Caco-2 (cell line): ENCODE measurements around the gene LAMB3. TPM values are rescaled to one million over a fixed set of nuclear protein-coding genes. Genes with fewer than 3 reads are reported as not detected.

Source experiments
- BruUV-seq: library from RNA; stranded (reverse); fragments of 400-500 nt; replicated peaks from 2 replicates; lab custom pipeline; 2021; lab: Mats Ljungman, UMichigan
- CTCF ChIA-PET: fragments of 300-600 bp; sonication (Branson Sonifier 250); formaldehyde crosslinking; loops from one replicate; lab custom pipeline; 2022; ENCODE audit warnings: antibody characterized with exemption; lab: Charles Lee
- POLR2A ChIA-PET: fragments of 300-600 bp; sonication (Branson Sonifier 250); formaldehyde crosslinking; loops from one replicate; lab custom pipeline; 2022; ENCODE audit warnings: antibody characterized with exemption; lab: Charles Lee
- DNase-seq, 2 experiments: peaks; one replicate each; pipeline versions ENCODE4 v3.0.0 to v3.0.0-alpha.2; 2020 to 2022
- H3K27me3 ChIP-seq: replicated peaks from 2 replicates; pipeline ENCODE4 v1.6.0; 2011; ENCODE audit warnings: low read length; ENCODE audit not compliant: control insufficient read depth, insufficient read depth
- H3K36me3 ChIP-seq: 2 replicates; pipeline ENCODE4 v1.5.1; 2011; ENCODE audit warnings: low read length; ENCODE audit not compliant: control insufficient read depth, insufficient read depth
- H3K4me1 ChIP-seq: fragments of 250-450 bp; sonication (Bioruptor Pico); 2 replicates; pipeline ENCODE4 v1.5.1; 2020; ENCODE audit warnings: mild to moderate bottlenecking
- H3K4me3 ChIP-seq: 2 replicates; pipeline ENCODE4 v1.5.1; 2011; ENCODE audit warnings: low read depth, mild to moderate bottlenecking, control low read depth, low read length
- H3K9me3 ChIP-seq: fragments of 250-450 bp; sonication (Bioruptor Pico); 2 replicates; pipeline ENCODE4 v1.5.1; 2020; ENCODE audit warnings: mild to moderate bottlenecking, moderate library complexity
- H3K27ac Mint-ChIP-seq: one replicate; pipeline ENCODE4 v1.8.0; 2022; ENCODE audit warnings: mixed read lengths; ENCODE audit not compliant: unreplicated experiment
- H3K27me3 Mint-ChIP-seq: one replicate; pipeline ENCODE4 v1.8.0; 2022; ENCODE audit warnings: mixed read lengths; ENCODE audit not compliant: insufficient read depth, unreplicated experiment
- H3K36me3 Mint-ChIP-seq: one replicate; pipeline ENCODE4 v1.8.0; 2022; ENCODE audit warnings: mild to moderate bottlenecking, mixed read lengths; ENCODE audit not compliant: insufficient read depth, unreplicated experiment
- H3K4me1 Mint-ChIP-seq: one replicate; pipeline ENCODE4 v1.8.0; 2022; ENCODE audit warnings: low read depth, mixed read lengths; ENCODE audit not compliant: unreplicated experiment
- H3K4me3 Mint-ChIP-seq: one replicate; pipeline ENCODE4 v1.8.0; 2022; ENCODE audit warnings: mild to moderate bottlenecking, moderate library complexity, mixed read lengths; ENCODE audit not compliant: unreplicated experiment
- H3K9me3 Mint-ChIP-seq: one replicate; pipeline ENCODE4 v1.8.0; 2022; ENCODE audit warnings: mixed read lengths; ENCODE audit not compliant: unreplicated experiment
- intact Hi-C: fragments of 100-400 bp; cut with micrococcal nuclease; formaldehyde crosslinking; loops from one replicate; pipeline ENCODE4 v1.10.0; 2022; ENCODE audit not compliant: unreplicated experiment
- microRNA-seq: library from miRNA; unstranded; fragments of <30 nt; microRNA quantifications from one replicate; pipeline ENCODE4 v1.2.0, GENCODE V29; 2022
- total RNA-seq: library from RNA; stranded (reverse); gene quantifications from 2 replicates; pipeline ENCODE4 v1.2.3, GENCODE V29; 2022
- TF ChIP-seq, protein P1 (sequence below), 2 experiments: fragments of 200-600 bp in 1 of 2; IDR thresholded peaks; 1 replicate in 1 of 2; 2 replicates in 1 of 2; pipeline versions ENCODE4 v1.5.1 to v1.8.0; 2011 to 2022; ENCODE audit warnings: antibody characterized with exemption in 1 of 2, control low read depth in 1 of 2, inconsistent platforms in 1 of 2, low read depth in 1 of 2, low read length in 1 of 2, mild to moderate bottlenecking in 1 of 2, moderate library complexity in 1 of 2; ENCODE audit not compliant: insufficient read depth in 1 of 2, severe bottlenecking in 1 of 2, unreplicated experiment in 1 of 2

The LAMB3 gene
- total RNA-seq, 1 experiment from 2014 or later: 125 TPM

DNA sequence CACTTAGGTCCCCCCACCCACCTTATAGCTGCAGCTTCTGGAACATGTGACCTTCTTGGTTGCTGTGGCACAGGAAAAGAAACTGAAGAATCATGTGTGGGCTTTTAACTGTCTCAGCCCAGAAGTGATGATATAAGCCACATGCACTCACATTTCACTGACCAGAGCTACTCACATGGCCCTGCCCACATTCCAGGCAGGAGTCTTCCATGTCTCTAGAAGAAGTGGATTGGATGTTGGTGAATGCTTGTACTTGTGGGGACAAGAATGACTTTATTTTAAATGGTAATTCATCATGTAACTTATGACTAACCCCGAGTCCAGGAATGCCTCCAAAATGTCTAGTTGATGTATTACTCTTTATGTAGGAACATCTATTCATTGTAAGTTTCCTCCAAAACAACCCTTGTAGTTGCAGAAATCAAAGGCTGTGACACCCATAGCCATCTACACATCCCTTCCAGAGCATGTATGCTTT, 84.5 kb downstream of the LAMB3 start:
- TF ChIP-seq, protein P1, sequence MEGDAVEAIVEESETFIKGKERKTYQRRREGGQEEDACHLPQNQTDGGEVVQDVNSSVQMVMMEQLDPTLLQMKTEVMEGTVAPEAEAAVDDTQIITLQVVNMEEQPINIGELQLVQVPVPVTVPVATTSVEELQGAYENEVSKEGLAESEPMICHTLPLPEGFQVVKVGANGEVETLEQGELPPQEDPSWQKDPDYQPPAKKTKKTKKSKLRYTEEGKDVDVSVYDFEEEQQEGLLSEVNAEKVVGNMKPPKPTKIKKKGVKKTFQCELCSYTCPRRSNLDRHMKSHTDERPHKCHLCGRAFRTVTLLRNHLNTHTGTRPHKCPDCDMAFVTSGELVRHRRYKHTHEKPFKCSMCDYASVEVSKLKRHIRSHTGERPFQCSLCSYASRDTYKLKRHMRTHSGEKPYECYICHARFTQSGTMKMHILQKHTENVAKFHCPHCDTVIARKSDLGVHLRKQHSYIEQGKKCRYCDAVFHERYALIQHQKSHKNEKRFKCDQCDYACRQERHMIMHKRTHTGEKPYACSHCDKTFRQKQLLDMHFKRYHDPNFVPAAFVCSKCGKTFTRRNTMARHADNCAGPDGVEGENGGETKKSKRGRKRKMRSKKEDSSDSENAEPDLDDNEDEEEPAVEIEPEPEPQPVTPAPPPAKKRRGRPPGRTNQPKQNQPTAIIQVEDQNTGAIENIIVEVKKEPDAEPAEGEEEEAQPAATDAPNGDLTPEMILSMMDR (IDR thresholded peaks at IDR 0.05; ENCODE audit: insufficient read depth in 1 of 2, low read depth in 1 of 2, low read length in 1 of 2, severe bottlenecking in 1 of 2, unreplicated experiment in 1 of 2): no peak
- no peaks in the 10 kb centered on the region for H3K4me1 Mint-ChIP-seq
- H3K27me3 ChIP-seq: no peaks in the 10 kb centered on the region
- no peaks in the 10 kb centered on the region for H3K36me3 ChIP-seq
- H3K9me3 Mint-ChIP-seq: no peaks in the 10 kb centered on the region
- no peaks in the 10 kb centered on the region for H3K36me3 Mint-ChIP-seq
- no peaks in the 10 kb centered on the region for H3K9me3 ChIP-seq
- CTCF ChIA-PET: interaction anchor here (0.6 kb wide), 1 partner anchor 85 kb away, joined by 3 read pairs; the partner anchor contains the start of gene LAMB3
- POLR2A ChIA-PET: no interaction called here
- intact Hi-C loops: loop anchor here (2.0 to 5.0 kb wide), 5 partner anchors 40 to 365 kb away; no protein-coding TSS in a partner anchor
- no peaks in the 10 kb centered on the region for H3K4me1 ChIP-seq
- no peak overlapping the region for H3K27ac Mint-ChIP-seq
- peaks cover 16% of the 10 kb centered on the region for H3K27me3 Mint-ChIP-seq
- BruUV-seq: no TSS peak
- no peak overlapping the region for H3K4me3 ChIP-seq
- H3K4me3 Mint-ChIP-seq: no peak overlapping the region
- no peak for DNase-seq

DNA sequence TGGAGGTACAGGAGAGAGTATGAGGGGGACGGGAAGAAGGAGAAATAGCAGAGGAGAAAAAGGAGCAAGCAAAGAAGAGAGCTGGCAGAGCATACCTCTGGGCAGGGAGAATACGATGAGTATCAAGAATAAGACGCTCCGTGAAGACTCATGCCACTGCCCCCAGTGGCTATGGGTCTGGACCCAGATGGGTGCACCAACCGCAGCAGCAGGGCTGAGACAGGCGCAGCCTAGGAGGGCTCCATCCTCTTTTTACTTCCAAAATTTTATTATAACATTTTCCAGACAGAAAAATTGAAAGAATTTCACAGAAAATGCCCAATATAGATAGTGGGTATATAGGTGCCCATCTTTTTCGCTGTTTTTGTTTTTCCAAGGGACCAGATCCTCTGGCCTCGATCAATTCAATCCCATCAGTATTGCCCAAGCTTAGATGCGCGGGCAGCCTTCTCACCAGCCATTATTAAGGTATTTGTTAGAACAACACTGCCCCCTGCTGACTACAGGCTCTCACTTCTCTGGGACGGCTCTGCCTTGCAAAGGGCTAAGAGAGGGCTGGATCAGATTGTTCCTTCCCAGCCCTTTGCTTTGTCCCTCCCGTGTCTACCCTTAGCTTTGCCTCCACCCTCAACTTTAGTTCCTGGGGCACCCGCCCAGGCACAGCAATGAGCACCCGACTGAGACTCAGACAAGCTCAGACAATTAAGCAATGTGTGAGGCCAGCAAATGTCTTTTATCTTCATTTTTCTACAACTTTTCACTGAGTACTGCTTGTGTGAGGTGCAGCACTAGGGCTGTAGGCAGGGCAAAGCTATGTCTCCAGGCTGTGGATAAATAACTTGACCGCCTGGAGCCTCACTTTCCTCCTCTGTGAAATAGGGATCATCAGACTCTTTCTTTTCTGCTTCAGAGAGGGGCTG, 86.2 kb downstream of the LAMB3 start:
- intact Hi-C loops: loop anchor here (1.0 to 5.0 kb wide), 7 partner anchors 39 to 363 kb away; no protein-coding TSS in a partner anchor
- Mint-ChIP-seq H3K4me1 (no peaks in the 10 kb centered on the region), H3K9me3 (no peaks in the 10 kb centered on the region), H3K27ac (no peak overlapping the region), H3K36me3 (no peaks in the 10 kb centered on the region), H3K27me3 (peaks cover 9% of the 10 kb centered on the region), H3K4me3 (no peak overlapping the region)
- Histone ChIP-seq H3K9me3 (no peaks in the 10 kb centered on the region), H3K4me3 (no peak overlapping the region), H3K4me1 (no peaks in the 10 kb centered on the region), H3K27me3 (no peaks in the 10 kb centered on the region), H3K36me3 (no peaks in the 10 kb centered on the region)
- POLR2A ChIA-PET: no interaction called here
- peak; percentile 83 to 86 for DNase-seq
- no TSS peak for BruUV-seq
- CTCF ChIA-PET: interaction anchor here (0.6 to 1.4 kb wide), 11 partner anchors 10 to 359 kb away, joined by 3 to 7 read pairs (median 3); no protein-coding TSS in a partner anchor
- TF ChIP-seq, protein P1 (IDR thresholded peaks at IDR 0.05; ENCODE audit: insufficient read depth in 1 of 2, low read depth in 1 of 2, low read length in 1 of 2, severe bottlenecking in 1 of 2, unreplicated experiment in 1 of 2): peak; percentile 70 to 79

Small RNA genes within 50 kb of the gene (microRNA-seq; reads per million reads assigned to microRNA genes)
- not detected for gene MIR4260

Other genes starting within 250 kb of the LAMB3 start
- not detected in 2 replicates for gene CAMK1G, start 68.7 kb downstream of the LAMB3 start, total RNA-seq
- gene G0S2, start 23.0 kb upstream of the LAMB3 start, total RNA-seq: 40.4 and 45.7 TPM in 2 replicates
- not detected in 2 replicates for gene HSD11B1, start 52.4 kb upstream of the LAMB3 start, total RNA-seq
- not detected in 2 replicates for gene TRAF3IP3, start 103.6 kb upstream of the LAMB3 start, total RNA-seq
- 4.5 TPM in 2 replicates for gene C1orf74, start 132.1 kb upstream of the LAMB3 start, total RNA-seq
- 27.3 and 30.3 TPM in 2 replicates for gene IRF6, start 153.7 kb upstream of the LAMB3 start, total RNA-seq
- gene UTP25, start 175.5 kb upstream of the LAMB3 start, total RNA-seq: 9.5 and 9.8 TPM in 2 replicates